NCI-H2029 treated with DMSO at 0.1 percent for 48 hours (cell line): ENCODE measurements around the gene ZNF469.

ENCODE experiments used
- DNase-seq: peaks from one replicate; lab custom pipeline; 2025; lab: John Stamatoyannopoulos, UW

Gene ZNF469

DNA sequence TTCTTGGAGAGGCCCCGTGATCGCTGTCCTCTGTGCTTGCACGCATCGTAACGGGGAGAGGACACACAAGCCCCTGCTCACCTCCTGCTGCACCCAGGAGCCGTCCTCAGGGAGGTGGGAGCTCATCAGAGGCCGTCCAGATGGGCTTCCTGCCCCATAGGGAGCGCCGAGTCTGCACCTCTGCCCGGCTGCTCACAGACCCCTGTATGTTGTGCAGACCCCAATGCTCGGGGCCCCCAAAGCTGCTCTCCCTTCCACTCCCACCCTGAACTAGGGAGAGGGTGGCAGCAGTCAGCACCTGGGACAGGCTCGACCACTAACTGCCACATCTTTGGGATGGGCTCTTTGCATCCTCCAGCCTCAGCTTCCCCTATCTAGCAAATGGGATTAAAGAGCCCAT lies 4.4 kb upstream of the ZNF469 start:
- no peak for DNase-seq

GRCh38 chr16:88378836-88379693 lies 3.7 kb upstream of the ZNF469 start:
- DNase-seq, result no peak

- no peak for DNase-seq
Measured at GRCh38 chr16:88379694-88380040, 3.1 kb upstream of the ZNF469 start.

DNA sequence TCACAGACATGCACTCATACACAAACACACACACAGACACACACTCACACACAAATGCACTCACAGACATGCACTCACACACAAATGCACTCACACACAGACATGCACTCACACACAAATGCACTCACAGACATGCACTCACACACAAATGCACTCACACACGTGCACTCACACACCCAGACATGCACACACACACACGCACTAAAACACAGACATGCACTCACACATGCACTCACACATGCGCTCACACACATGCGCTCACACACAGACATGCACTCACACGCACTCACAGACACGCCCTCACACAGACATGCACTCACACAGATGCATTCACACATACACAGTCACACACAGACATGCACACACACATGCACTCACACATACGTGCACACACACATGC lies 2.7 kb upstream of the ZNF469 start:
- DNase-seq, result no peak

- DNase-seq, result no peak
Measured at GRCh38 chr16:88380619-88381018, 2.1 kb upstream of the ZNF469 start.

- no peak for DNase-seq
Measured at GRCh38 chr16:88381820-88382451, 823 bp upstream of the ZNF469 start.

DNA sequence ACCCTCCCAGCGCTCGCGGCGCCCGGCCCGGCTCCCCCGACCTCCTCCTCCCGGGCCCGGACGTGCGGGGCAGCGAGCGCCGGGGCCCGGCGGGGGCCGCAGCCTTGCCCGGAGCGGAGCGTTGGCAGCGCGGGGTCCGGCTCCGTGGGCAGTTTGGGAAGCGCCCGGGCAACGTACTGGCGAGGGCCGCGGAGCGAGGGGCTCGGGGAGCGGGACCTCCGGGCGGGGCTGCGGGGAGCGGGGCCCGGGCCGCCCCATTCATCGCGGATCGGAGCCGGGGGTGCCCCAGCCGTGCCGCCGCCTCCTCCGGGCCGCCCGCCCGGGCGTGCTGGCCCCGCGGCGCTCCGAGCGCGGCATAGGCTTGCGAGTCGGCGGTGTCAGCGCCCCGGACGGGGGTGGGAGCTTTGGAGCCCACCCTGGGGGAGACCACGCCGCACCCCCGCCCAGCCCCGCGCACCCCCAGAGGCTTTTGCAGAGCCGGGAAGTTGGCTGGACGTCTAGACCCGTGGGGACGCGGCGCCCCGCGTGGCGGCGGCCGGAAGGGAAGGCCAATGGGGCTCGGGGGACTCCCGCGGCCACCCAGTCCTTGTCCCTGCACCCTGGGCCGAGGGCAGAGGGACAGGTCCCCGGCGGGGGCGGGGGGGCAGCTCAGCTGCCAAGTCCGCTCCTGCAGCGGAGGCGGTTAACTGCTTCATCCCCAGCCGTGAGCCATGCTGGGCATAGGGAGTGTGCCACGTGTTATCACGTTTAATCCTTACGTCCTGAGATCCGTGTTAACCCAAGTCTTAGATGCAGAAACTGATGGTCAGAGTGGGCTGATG lies 852 bp downstream of the ZNF469 start:
- no peak for DNase-seq

- DNase-seq, result no peak
Measured at GRCh38 chr16:88384222-88385111, 1.7 kb downstream of the ZNF469 start.

GRCh38 chr16:88385112-88385594 lies 2.4 kb downstream of the ZNF469 start:
- DNase-seq, result no peak

- DNase-seq, result no peak
Measured at GRCh38 chr16:88385831-88386815, 3.4 kb downstream of the ZNF469 start.

DNA sequence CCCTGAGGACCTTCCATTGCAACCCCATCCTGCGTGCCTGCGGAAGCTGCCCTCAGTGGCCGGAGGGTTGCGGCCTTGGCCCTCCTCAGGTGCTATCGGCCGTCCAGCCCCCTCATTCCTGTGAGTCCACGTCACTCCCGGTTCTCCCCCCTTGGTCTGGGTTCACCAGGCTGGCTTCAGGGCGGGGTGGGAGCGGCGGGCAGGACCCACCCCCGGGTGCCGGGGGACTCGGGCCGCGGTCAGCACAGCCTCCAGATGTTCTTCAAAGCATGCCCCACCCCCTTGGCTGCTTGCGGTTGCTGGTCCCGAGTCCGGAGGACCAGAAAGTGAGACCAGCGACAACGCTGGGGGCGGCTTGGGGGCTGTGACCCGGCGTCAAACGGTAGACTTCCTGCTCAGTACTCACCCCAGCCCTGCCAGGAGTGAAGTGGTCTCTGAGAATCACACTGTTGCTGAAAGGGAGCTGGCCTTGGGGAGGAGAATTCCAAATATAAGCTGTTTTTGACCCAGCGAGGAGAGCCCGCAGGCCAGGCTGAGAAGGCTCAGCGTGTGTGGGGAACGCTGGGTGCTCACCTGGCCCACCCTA lies 4.5 kb downstream of the ZNF469 start:
- DNase-seq, result no peak

DNA sequence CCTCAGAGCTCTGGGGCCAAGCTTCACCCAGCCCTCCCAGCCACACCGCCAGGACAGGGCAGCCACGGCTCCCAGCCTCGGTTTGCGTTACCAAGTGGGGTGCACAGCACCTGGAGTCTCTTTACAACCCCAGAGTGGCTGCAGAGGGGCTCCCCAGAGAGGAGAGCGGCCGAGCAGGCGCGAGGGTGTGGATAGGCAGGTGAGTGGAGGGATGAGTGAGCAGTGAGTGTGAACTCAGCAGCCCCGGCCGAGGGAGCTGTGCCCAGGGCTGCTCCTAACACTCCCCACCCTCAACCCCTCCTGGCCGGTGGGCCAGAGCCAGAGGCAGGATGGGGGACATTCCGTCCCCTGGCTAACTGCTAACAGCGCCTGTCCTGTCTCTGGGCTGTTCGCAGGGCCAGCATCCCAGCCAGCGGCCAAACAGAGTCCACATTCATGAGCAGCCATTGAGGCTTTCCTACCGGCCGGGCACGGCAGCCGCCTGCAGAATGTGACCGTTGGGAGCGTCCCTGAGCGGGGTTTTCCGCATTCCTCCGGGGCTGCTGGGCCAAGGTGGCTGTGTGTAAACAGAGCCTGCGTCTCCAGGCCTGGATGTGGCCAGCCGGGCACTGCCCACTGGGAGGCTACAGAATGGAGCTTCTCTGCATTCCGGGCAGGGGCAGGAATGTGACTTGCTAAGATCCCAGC lies 5.3 kb downstream of the ZNF469 start:
- DNase-seq, result no peak

DNA sequence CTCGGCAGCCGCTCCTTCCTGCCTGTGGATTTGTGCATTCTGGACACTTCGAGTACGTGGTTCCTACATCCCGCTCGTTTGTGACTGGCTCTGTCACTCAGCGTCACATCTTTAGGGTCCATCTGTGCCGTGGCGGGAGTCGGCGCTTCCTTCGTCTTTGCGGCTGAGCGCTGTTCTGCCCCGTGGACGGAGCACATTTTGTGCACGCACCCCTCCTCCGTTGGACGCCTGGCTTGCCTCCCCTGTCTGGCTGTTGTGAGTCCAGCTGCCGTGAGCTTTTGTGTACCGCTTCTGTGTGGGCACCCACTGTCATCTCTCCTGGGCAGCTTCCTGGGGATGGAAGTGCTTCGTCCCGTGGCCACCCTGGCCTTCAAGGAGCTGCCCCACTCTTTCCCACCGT lies 6.4 kb downstream of the ZNF469 start:
- DNase-seq, result no peak

- DNase-seq, result no peak
Measured at GRCh38 chr16:88389621-88390160, 6.9 kb downstream of the ZNF469 start.

DNA sequence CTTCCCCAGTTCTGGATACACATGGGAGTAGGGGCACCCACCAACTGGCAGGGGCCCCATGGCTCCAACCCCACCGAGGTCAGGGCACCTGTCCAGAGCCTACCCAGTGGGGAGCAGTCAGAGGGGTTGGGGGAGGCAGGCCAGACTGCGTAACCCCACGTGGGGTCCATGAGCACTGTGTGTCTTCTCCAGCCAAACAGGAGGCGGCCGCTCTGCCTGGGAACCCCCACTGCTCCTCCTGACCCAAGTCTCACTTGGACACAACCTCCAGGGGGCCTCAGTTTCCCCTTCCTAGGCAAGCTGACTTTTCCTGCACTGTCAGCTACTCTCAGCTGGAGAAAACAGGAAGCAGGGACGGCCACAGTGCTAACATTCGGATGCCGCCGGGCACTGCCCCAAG lies 7.5 kb downstream of the ZNF469 start:
- DNase-seq, result no peak

DNA sequence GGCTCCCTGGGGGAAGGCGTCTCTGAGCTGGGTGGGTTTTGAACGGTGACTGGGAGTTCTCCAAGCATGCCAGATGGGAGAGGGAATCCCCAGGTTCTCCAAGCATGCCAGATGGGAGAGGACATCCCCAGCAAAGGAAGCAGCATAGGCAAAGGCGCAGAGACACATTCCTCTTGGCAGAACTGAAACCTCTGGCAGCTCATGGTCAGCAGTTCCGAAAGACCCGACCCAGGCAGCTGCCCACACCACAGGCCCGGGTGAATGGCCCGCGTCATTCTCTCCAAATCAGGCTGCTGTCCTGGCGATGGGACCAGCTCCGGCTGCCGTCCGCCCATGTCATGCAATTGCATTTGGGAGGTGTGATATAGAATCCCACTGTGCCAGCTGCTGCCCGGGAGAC lies 8.0 kb downstream of the ZNF469 start:
- no peak for DNase-seq

- DNase-seq, result no peak
Measured at GRCh38 chr16:88391144-88391850, 8.5 kb downstream of the ZNF469 start.

GRCh38 chr16:88392111-88392510 lies 9.4 kb downstream of the ZNF469 start:
- no peak for DNase-seq

GRCh38 chr16:88392616-88393015 lies 9.9 kb downstream of the ZNF469 start:
- no peak for DNase-seq
